Stomach (tissue), 4 donors: Measurements from ENCODE around the gene KCNK3.

ENCODE experiments used
- POLR2AphosphoS5 ChIP-seq, 3 donors: sonication (generic); formaldehyde crosslinking; IDR thresholded peaks; one replicate each; pipeline ENCODE4 v1.6.1; 2016; ENCODE audit warnings: antibody characterized with exemption in 3 of 3
- TF ChIP-seq, protein P1 (sequence below), 7 experiments: fragments of 450-650 bp in 4 of 7; fragments of 200-600 bp in 3 of 7; sonication (generic) in 3 of 7; IDR thresholded peaks; one replicate each; pipeline ENCODE4 v1.5.1; 2016 to 2019; ENCODE audit warnings: antibody characterized with exemption in 7 of 7, control low read depth in 2 of 7, mild to moderate bottlenecking in 1 of 7

DNA sequence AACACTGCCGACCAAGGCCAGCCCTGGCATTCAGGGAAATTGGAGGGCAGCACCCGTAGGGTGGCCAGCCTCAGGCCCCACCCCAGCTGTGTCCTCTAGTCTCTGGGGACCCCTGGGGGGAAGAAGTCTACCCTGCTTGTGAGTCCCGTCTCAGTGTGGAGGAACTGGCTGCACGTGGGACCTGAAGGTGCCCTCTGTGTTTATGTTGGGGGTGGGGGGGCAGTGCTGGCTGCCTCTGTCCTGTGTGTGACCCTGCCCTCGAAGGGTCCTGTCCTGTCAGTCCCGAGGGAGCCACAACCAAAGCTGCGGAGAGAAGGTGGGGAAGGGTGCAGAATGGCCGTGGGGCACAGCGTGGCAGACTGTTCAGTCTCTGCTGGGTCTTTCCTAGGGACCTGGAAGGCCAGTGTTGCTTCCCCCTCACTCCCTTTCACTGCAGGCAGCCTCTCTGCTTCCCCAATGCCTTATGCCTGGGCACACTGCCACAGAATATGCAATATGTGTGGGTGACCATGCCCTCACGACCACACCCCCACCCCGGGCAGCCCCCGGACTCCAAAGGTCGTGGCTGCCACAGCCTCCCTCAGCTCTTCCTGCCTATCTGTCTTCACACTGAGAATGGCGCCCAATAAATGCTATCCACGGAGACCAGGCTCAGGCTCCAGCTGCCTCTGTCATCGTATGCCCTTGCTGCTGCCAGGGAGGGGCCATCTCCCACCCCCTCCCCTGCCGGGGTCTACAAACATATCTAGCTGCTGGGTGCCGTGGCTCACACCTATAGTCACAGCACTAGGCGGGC is 38.2 kb downstream of the KCNK3 start:
- TF ChIP-seq, protein P1, sequence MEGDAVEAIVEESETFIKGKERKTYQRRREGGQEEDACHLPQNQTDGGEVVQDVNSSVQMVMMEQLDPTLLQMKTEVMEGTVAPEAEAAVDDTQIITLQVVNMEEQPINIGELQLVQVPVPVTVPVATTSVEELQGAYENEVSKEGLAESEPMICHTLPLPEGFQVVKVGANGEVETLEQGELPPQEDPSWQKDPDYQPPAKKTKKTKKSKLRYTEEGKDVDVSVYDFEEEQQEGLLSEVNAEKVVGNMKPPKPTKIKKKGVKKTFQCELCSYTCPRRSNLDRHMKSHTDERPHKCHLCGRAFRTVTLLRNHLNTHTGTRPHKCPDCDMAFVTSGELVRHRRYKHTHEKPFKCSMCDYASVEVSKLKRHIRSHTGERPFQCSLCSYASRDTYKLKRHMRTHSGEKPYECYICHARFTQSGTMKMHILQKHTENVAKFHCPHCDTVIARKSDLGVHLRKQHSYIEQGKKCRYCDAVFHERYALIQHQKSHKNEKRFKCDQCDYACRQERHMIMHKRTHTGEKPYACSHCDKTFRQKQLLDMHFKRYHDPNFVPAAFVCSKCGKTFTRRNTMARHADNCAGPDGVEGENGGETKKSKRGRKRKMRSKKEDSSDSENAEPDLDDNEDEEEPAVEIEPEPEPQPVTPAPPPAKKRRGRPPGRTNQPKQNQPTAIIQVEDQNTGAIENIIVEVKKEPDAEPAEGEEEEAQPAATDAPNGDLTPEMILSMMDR (IDR thresholded peaks at IDR 0.05), result no peak
- no peak for TF ChIP-seq POLR2AphosphoS5 (IDR thresholded peaks at IDR 0.05)
